Stimulated activated CD4-positive, alpha-beta T cell treated with anti-CD3 and anti-CD28 coated beads, Interleukin-12 subunit alpha, Interleukin-12 subunit beta, amount 100 ng/mL, for 4 hours (primary cell): ENCODE results near the gene DIP2B.

ENCODE experiments used
- DNase-seq: peaks from one replicate; pipeline ENCODE4 v3.0.0-alpha.2; 2020

The DIP2B gene

DNA sequence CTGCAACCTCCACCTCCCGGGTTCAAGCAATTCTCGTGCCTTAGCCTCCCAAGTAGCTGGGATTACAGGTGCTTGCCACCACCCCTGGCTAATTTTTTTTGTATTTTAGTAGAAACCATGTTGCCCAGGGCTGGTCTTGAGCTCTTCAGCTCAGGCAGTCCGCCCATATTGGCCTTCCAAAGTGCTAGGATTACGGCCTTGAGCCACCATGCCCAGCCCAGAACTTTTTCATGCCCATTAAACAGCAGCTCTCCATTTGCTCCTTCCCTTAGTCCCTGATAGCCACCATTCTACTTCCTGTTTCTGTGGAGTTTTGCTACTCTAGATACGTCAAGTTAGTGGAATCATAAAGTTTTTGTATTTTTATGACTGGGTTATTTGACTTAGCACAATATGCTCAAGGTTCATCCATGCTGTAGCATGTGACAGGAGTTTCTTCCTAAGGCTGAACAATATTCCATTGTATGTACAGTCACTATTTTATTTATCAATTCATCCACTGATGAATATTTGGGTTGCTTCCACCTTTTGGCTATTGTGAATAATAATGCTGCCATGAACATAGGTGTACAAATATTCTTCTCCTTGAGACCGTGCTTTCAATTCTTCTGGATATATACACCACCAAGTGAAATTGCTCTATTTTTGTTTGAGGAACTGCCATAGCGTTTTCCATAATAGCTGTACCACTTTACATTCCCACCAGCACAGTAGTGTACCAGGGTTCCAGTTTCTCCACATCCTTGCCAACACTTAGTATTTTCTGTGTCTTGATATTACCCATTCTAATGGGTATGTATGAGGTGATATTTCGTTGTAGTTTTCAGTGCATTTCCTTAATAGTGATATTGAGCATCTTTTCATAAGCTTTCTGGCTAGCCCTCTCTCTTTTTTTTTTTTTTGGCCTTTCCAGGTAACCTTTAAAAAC, 274.1 kb downstream of the DIP2B start:
- no peak for DNase-seq

DNA sequence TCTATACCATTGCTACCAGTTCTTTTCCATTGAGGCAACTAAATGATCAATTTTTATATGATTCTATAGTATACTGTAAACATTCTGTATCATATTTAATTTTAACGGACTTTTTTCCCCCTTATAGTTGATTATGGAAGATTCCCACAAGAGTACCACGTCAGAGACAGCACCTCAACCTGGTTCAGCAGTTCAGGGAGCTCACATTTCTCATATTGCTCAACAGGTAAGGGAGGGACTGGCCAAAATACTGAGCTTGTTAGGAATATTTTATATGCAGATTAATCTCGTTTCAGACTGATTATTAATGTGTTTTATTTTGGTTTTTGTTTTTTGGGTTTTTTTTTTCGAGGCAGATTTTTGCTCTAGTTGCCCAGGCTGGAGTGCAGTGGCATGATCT, 275.2 kb downstream of the DIP2B start:
- DNase-seq = no peak

DNA sequence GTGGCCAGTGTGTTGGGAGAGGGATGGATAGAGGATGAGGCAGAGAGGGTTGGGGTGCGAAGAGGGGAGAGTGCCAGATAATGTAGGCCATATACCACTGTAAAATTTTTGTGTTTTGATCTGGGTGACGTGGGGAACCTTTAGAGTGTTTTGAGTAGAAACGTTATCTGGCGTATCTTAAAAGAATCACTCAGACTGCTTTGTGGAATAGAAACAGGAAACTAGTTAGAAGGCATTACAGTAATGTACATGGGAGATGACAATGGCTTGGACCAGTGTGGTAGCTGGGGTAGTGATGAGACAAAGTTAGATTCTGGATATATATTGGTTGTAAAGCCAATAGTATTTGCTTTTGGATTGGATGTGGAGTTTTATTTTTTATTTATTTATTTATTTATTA, 279.7 kb downstream of the DIP2B start:
- DNase-seq = no peak

DNA sequence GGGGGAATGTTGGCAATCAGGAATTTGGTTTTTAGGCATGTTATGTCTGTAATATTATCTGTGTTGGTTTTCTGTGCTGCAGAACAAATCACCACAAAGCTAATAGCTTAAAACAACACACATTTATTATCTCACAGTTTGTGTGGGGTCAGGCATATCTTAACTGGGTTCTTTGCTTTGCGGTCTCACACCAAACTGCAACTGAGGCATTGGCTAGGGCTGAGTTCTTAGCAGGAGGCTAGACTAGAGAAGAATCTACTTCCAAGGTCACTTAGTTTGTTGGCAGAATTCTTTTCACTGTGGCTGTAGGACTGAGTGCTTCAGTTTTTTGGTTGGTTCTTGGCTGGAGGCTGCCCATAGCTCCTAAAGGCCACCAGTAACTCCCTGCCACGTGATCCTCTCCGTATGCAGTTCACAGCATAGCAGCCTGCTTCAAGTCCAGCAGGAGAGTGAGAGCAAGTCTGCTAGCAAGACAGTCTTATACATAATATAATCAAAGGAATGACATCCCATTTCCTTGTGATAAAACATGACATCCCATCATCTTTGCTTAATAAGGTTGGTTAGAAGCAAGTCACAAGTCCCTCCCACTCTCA, 280.7 kb downstream of the DIP2B start:
- DNase-seq = no peak

DNA sequence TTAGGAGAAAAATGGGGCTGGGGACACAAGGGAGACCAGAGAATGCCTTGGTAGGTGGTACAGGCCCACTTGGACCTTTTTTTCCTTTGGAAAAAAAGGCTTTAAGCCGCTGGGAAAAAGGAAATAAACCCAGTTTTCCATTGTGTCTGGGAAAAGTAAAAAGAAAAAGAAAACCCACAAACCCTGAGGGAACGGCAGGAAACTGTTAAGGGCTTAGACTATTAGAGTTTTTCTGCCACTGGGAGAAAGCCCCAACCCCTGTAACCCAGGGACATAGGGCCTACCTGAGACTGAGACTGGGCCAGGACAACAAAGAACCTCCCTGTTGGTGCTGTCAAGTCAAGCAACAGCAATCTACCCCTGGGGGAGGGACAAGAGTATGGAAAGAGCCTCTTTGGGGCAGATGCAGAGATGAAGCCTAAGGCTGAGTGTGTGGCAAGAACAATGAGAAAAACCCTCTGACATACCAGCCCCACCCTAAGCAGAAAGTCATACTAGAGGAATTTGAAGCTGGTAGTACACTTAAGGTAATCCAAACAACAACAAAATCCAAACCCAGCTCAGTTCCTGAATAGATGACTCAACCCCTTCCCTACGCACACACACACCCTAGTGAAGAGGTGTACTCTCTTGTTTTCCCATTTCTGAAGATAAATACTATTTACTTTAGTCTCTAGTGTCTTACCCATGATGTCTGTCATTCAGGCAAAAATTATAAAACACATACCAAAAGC, 281.9 kb downstream of the DIP2B start:
- DNase-seq = no peak

DNA sequence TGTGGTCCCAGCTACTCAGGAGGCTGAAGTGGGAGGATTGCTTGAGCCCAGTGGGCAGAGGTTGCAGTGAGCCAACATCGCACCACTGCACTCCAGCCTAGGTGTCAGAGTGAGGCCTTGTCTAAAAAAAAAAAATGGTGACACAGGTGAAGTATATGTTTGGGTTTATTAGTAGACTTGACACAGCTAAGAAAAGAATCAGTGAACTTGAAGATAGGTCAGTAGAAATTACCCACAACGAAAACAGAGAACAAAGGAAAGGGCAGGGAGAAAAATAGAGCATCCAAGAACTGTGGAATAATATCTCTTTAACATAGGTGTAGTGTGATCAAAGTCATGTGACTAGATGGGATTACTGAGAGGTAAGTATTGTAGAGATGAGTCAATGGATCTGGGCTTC, 282.8 kb downstream of the DIP2B start:
- DNase-seq = no peak

DNA sequence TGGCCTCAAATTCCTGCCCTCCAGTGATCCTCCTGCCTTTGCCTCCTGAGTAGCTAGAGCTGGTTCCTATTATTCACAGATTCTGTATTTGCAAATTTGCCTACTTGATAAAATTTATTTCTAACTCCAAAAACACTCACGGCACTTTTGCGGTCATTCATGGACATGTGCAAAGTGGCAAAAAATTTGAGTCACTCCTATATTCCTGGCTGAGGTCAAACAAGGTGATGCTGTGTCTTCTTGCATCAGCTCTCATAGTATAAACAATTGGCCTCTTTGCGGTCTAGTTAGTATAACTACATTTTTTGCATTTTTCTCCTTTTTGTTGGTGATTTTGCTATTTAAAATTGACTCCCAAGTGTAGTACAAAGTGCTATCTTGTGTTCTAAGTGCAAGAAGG, 283.8 kb downstream of the DIP2B start:
- DNase-seq = no peak

DNA sequence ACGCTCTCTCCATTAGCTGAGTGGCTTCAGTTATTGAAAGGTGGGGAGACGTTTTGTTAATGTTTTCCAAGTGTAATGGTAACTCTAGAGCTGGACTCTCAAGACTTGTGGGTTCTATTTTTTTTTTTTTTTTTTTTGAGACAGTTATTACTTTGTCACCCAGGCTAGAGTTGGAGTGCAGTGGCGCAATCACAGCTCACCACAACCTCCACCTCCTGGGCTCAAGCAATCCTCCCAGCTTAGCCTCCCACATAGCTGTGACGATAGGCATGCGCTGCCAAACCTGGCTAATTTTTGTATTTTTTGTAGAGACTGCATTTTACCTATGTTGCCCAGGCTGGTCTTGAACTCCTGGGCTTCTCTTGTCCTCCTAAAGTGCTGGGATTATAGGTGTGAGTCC, 285.3 kb downstream of the DIP2B start:
- no peak for DNase-seq
